Dermis microvascular lymphatic vessel endothelial cell (primary cell): ENCODE results near the gene HES5. TPM values are rescaled to one million over a fixed set of nuclear protein-coding genes. Genes with fewer than 3 reads are reported as not detected.

ENCODE experiments used
- DNase-seq, 2 donors: peaks; one replicate each; pipeline versions ENCODE4 v3.0.0 to v3.0.0-alpha.2; 2010; ENCODE audit warnings: low read depth in 2 of 2
- total RNA-seq: library from RNA; depleted of rRNA; stranded (reverse); fragments of >200 nt; gene quantifications from 2 replicates; pipeline ENCODE4 v1.2.1, GENCODE V29; 2014

The HES5 gene
- total RNA-seq, 1 donor from 2014 or later: 0.13 TPM

DNA sequence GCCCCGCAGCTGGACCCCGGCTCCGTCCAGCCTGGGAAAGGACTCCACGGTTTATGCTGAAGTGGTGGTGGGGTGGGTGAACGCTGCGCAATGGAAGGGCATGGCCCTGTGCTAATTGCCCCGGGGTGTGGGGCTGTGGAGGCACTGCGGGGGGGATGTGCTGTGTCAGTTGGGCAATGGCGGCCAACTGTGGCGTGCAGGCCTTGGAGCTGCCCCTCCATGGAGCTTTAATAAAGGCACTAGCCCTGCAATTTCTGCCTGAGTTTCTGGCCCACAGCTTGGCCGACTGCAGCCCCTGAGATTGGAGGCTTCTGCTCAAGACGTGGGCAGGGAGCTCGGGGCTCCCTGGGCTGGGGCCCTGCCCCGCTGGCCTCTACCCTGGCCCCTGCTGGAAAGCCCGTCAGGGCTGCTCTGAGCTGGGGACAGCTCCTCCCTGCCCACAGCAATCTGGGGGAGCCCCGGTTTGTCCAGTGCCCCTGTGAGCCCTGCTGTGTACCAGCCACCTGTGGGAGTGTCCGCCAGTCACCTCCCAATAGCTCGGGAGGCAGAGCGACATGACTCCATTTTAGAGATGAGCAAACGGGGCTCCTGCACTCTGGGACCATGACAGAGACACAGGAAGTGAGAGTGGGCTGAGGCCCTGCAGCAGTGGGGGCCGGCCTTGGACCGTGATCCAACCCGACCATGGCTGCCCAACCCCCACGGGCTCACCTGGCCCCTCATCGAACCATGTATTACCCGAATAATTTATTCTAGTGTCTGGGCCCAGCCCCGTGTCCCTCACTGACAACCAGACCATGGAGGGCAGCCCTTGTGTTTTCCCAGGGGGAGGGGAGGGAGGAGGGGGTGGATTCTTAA, 17.4 kb upstream of the HES5 start:
- DNase-seq: no peak

DNA sequence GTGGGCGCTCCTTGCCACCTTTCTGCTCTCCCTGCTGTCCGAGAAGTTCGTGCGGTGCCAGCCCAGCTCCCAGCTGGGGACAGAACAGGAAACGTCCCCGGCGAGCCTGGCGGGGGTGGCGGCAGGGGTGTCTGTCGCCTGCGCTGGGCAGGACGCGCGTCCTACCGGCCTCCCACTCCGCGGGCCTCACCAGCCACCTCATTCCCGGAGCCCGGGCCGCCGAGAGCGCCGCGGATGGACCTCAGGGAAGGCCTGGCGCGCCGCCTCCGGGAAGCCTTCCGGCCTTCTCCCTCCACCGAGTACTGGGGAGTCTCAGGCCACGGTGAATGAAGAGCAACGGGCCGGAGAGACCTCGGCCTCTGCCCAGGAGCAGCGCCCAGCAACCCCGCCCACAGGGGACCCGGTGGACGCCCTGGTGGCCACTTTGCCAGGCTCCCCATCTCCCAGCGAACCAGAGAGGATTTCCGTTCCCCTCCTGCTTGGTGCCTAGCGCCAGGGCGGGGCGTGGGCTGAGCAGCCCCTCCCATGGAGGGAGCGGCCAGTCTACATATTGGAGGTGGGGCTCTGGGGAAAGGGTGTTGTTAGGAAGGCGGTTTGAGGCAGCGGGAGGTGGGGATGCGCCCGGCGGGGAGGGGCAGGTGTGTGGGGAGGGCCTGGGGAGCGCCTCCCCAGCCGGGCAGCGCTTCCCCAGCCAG, 16.6 kb upstream of the HES5 start:
- peak; percentile 85 to 88 for DNase-seq

DNA sequence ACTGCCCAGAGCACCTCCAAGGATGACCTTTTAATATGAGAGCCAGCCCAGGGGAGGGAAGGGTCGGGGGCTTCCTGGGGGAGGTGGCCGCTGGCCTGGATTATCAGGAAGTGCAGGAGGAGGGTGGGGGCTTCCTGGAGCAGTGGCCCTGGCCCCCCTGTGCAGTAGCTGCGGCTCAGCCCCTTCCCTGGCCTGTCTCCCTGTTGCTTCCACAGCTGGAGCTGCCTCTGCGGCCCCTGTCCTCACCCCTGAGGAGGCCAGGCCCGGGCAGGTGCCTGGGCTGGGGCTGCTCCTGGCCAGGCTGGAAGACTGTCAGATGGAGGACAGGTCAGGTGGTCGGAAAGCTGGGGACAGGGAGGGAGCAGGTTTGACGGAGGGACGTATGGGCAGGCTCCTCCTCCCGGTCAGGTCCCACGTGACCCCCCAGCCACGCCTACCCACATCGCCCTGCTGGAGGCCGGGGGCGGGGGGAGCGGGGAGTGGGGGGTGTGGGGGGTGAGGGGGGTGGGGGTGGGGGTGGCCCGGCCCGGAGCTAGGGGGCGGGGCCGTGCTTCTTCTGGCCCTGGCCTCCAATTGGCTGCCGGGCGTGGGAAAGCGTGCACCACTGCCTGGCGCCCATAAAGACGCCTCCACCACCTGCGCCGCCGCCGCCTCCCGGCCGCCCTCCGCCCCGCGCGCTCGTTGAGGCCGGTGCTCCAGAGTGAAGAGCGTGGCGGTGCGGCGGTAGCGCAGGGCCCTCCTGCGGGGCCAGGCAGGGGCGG, 15.9 kb upstream of the HES5 start:
- DNase-seq: peak; percentile 94

DNA sequence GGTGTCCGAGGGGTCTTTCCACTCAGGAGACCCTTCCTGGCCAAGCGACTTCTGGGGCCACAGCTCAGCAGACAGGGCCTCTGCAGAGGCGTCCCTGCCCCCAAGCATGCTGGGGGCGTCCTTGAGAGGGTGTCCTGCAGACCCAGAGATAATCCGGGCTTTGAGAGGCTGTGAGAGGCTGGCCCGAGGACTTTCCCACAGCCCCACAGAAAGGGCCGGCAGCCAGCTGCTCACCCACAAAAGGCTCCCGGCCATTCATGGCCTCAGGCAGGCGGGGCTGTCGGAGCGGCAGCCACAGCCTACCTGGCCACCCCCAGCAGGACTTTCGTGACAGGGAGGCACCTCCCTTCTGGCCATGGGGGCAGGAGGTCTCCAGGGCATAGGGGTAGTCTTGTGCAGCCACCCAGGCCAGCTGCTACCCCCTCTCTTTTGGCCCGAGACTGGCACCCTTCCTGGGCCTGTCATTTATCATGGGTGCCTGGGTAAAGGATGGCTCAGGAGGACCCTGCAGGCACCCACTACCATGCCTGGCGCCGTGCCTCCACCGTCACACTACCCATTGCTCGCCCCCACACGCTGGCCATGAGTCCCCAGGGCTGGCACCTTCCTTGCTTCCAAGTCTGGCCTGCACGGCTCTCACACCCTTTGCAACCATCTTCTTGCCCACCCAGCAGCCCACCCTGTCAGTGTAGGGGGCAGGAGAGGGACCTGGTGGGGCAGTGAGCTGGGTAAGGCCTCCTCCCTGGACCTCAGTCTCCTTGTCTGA, 15.0 kb upstream of the HES5 start:
- no peak for DNase-seq

DNA sequence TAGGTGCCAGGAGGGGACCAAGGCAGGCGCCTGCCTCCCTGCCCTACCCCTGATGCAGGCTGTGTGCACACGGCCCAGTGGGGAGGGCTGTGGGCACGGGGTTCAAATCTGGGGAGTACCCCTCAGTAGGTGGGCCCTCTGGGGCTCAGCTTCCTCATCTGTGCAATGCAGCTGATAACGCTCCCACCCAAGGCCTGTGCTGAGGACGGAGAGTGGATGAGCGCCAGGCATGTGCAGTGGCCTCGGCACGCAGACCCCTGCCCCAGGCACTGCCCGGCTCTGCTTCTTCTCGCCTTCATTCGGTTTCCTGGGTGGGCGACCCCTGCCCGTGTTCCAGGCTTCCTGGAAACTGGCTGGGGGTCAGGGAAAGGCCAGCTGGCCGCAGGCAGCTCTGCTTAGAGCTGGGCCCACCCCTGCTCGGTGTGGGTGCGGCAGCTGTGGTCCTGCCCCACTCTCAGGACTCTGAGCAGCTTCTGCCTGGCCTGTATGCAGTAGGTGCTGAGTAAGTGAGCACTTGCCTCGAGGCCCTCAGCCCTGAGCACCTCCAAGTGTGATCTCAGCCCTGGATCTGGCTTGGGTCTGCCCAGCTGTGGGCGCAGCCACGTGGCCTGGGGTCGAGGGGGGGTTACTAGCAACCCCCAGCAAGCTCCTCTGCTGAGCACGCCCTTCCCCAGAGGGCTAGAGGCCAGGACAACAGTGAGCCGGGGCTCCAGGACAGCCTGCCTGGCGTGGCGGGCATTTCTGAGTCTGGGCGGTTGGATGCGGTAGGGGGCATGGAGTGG, 14.2 kb upstream of the HES5 start:
- no peak for DNase-seq

DNA sequence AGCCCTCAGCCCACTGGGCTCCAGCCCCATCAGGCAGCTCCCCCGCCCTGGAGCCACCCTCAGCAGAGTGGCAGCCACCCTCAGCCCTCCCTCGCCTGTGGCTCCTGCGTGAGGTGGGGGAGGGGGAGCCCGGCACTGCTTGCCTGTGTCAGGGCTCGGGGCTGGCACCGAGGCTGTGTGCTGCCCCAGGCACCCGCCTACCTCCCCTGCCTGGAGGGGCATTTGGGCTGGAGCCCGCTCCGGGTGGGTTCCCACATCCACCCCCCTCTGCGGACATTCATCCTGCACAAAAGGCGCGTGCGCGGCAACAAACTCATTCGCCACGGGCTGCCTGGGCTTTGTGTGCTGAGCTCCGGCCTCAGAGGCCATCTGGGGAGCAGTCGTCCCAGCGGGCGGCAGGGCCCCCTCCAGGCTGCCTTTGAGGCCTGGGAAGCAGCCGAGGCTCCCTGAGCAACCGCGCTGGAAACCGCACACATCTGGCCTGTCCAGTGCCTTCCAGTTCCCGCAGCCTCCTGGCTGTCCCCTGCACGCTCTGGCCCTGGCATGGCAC, 13.6 kb upstream of the HES5 start:
- DNase-seq: no peak

DNA sequence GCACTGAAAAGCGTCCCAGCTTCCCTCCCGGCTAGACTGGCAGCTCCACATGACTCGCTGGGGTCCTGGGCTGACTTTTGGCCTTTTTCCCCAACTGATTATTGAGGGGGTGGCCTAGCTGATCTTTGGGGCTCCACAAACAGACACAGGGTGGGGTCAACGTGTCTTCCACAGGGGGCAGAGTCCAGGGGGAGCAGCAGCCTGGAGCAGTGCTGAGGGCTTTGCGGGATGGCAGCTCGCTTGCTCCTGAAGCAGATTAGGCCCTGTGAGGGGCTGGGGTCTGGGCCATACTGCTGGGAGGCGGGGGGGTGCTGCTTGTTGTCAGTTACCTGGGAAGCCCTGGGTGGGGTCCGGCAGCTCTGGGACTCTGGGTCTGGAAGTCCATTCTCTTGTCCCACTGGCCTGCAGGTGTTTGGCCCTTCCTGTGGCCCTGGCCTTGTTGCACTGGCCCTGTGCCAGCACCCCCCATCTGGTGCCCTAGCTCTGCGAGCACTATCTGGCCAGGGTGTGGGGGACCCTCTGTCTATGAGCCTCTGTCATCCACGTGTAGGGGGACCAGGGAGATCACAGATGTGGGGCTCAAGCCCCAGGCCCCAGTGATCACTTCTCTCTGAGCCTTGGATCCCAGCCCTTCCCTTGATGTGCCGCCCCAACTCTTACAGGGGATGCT, 12.3 kb upstream of the HES5 start:
- DNase-seq: no peak

DNA sequence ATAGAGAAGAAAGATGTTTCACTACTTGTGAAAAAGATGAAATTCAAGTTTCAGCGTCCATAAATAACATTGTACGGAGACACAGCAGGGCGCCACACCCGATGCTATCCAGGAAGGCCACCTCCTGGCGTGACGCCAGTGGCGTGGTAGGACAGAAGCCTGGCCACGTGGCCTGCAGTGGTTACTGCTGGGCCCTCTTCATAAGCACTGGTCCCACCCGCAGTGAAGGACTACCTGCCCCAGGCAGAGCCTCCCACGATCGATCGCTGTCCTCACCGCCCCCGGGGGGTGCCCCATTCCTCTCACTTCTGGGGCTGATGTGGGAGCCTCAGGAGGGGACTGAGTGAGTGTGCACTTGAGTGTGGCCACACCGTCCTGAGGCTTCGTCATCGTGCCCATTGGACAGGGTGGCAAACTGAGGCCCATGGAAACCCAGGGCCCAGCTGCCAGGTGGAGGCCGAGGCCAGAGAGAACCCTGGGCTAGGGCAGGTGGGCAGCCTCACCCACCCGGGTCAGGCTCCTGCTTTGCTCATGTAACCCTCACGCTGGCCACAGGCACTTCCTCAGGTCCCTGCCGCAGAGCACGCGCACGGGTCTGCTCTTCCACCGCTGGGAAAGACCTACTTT, 11.7 kb upstream of the HES5 start:
- DNase-seq: peak in 1 of 2 donors; percentile 29

DNA sequence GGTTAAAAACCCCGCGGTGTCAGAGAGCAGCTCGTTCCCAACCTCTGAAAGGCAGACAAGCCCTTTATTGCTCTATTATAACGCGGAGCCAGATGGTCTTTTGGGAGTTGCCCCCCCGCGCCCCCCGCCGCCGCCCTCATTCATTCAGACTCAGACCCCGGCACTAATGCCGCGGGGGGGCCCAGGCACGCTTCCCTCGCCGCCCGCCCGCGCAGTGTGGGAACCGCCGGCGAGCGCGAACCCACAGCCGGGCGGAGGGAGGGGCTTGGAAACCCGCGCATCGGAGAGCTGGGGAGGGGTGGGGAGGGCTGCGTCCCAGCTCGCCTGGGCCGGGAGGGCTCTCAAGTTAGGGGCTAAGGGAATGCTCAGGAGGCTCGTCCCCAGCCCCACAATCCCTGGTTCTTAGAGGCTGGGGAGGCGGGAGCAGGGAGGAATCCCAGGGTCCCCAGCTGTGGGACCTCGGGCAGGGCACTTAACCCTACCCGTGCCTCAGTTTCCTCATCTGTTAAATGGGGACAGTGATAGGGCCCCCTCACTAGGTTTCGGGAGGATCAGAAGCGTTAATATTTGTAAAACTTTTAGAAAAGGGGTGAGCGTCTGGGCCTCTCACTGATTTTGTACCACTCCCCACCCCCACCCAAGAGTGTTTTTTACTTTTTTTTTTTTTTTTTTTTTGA, 10.9 kb upstream of the HES5 start:
- no peak for DNase-seq

DNA sequence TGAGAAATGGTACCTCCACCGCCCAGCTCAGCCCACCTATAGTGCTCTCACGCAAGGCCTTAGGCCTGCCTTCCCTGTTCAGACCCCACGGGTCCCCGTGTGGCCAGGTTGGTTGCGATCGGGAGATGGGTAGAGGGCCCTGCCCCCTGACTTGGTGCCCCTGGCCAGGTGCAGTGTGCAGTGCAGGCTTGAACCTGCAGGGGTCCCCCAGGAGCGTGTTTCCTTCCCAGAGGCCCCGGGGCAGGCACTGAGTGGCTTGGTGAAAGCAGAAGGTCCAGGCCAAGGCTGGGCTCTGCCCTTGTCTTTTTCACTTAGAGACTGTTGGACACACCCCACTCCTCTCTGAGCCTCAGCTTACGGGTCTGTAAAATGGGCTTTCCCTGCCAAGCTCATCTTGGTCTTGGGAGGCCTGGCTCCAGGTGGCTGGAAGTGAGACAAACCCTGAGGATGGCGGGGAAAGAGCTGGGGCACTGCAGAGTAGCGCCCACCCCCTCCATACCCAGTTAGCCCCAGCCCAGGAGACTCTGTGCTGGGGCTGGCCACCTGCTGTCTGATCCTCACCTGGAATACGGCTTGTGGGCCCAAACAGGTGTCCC, 9.3 kb upstream of the HES5 start:
- no peak for DNase-seq

DNA sequence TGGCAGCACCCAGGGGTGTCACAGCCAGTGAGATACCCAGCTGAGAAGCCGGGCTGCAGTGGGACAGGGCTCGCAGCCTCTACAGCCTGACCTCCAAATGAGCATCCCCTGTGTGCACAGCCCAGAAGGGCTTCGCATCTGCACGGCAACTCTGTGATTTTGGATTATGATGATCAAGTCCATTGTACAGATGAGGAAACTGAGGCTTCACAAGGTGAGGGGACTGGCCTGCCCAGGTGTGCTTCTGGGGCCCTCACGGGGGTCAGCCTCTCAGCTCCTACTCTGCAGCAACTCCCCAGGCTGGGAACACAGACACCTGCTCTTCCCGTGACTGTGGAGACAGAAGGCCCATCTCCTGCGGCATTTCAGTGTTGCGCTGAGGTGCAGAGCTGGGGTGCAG, 8.8 kb upstream of the HES5 start:
- no peak for DNase-seq

DNA sequence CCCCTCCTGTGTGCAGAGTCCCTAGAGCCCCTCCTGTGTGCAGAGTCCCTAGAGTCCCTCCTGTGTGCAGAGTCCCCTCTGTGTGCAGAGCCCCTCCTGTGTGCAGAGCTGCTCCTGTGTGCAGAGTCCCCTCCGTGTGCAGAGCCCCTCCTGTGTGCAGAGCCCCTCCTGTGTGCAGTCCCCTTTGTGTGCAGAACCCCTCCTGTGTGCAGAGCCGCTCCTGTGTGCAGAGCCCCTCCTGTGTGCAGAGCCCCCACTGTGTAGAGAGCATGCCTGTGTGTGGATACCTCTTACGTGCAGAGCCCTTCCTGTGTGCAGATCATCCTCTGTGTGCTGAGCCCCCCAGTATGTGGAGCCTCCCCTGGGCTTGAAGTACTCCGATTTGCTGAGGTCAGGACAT, 8.3 kb upstream of the HES5 start:
- DNase-seq: no peak

DNA sequence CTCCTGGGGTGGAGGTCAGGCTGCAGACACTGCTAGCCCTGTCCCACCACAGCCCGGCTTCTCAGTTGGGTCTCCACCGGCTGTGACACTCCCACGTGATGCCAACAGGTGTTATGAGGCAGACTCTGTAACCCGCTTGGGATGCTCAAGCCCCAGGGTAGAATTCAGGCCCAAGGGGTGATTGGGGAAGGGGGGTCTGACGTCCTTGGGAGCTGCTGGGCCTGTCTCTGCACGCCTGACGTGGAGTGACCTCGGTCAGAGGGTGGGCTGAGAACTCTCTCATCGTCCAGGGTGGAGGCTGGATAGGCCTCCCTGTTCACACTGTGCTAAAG, 7.7 kb upstream of the HES5 start:
- no peak for DNase-seq

DNA sequence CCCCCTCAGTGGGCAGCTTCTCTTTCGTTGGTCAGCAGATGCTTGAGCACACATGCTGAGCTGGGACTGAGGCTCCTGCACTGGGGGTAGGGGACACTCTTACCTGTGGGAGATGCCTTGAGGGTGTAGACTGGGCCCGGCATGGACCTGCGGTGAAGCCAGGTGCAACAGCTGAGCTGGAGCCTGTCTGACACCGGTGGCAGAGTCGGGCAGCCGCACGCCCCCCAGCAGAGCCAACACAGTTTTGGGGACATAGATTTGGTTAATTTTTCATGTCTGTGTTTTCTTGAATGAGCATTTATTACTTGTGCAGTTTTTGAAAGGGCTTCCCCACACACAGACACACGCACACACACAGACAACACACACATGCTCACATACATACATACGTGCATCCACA, 5.9 kb upstream of the HES5 start:
- DNase-seq: no peak

DNA sequence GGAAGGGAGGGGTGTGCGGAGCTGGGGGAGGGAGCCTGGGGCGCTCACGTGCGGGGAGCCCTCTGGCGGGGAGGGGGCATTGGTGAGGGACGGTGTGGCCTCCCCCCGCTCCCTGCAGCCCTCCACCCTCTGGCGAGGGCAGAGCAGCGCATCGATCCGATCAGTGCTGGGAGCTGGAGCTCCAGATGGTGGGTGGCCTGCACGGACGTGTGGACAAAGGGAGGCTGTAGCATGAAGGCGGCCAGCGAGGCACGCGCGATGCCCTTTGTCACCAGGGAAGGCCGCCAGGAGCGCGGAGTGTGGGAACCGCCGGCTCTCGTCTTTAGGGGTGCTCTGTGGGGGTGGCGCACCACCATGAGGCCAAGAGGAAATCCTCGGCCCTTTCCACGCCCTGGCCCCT, 5.4 kb upstream of the HES5 start:
- no peak for DNase-seq

DNA sequence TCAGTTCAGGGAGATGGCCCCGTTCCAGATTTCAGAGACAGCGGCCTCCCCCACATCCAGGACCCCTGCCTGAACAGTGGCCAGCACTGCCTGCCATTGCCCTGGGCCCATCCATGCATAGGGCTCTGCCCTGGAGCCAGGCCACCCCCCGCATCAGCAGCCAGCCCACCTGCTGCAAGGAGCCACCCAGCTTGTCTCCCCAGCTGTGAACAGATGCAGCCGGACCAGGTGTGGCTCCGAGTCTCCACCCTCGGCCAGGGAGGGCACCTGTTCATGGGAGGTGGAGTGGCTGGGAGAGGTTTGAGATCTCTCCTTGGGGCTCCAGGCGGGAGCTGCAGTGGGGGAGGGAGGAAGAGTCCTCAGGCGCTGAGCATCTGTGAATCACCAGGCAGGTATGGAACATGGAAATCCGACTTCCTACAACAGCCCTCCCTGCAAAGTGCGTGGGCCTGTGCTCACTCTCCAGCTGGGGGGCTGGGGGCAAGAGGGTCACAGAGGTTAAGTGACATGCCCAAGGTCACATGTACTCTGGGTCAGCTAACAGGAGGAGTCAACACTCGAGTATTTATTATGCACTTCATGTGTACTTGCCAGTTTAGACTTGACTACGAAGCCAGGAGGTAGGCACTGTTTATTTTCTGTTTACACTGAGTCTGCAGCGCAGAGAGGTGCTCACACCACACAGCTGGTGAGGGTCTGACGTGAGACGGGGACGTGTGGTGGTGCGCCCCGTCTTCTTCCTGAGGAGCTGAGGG, 4.8 kb upstream of the HES5 start:
- peak in 1 of 2 donors; percentile 29 for DNase-seq

DNA sequence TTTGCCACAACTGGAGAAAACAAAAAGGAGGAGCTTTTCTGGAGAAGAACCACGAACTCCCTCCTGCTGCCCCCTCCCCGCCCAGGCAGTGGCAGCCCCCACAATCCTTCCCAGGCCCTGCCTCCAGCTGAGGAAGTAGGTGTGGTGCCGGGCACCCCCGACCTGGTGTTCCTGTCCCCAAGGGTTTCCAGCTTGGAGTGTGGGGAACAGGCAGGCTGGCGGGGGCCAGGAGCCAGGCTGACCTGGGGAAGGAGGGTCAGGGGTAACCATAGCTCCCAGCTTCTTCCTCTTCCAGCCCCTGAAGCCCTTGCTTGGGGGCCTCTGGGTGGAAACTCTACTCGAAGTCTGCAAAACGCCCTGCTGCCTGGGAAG, 4.2 kb upstream of the HES5 start:
- DNase-seq: no peak

DNA sequence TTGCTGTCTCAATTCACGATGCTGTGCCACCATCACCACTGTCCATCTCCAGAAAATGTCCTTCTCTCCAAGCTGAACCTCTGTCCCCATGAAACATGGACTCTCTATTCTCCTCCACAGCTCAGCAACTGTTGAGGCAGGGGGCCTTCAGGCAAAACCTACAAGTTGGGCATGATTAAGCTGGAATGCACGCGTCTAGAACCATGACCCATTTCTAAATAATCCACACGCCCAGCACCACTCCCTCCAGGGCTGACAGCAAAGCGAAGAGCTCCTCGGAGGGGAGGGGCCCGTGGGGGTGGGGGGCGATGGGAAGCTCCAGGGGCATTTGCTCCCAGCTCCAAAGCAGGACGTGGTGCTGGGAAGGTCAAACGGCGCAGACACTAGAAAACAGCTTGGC, 3.3 kb upstream of the HES5 start:
- no peak for DNase-seq
